ENCODE data around the gene SH3PXD2A.

GRCh38 chr10:103657061-103657591 is 198.2 kb downstream of the SH3PXD2A start:
- TF ChIP-seq, protein P1, sequence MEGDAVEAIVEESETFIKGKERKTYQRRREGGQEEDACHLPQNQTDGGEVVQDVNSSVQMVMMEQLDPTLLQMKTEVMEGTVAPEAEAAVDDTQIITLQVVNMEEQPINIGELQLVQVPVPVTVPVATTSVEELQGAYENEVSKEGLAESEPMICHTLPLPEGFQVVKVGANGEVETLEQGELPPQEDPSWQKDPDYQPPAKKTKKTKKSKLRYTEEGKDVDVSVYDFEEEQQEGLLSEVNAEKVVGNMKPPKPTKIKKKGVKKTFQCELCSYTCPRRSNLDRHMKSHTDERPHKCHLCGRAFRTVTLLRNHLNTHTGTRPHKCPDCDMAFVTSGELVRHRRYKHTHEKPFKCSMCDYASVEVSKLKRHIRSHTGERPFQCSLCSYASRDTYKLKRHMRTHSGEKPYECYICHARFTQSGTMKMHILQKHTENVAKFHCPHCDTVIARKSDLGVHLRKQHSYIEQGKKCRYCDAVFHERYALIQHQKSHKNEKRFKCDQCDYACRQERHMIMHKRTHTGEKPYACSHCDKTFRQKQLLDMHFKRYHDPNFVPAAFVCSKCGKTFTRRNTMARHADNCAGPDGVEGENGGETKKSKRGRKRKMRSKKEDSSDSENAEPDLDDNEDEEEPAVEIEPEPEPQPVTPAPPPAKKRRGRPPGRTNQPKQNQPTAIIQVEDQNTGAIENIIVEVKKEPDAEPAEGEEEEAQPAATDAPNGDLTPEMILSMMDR (IDR thresholded peaks at IDR 0.05), result no peak
- TF ChIP-seq POLR2A (IDR thresholded peaks at IDR 0.05), result no peak
